GM18868 (cell line): ENCODE results near the gene ZFPL1.
A peak's percentile ranks its signal among the peaks of the same experiment; 100 is the strongest.

Source experiments
- ATAC-seq: cut with Tn5 transposase; IDR thresholded peaks from one replicate; pipeline ENCODE4 v1.9.1; 2021; ENCODE audit warnings: mild to moderate bottlenecking, moderate library complexity; ENCODE audit not compliant: unreplicated experiment

ZFPL1 gene

GRCh38 chr11:65059959-65060824 is 23.8 kb upstream of the ZFPL1 start:
- ATAC-seq: no peak

DNA sequence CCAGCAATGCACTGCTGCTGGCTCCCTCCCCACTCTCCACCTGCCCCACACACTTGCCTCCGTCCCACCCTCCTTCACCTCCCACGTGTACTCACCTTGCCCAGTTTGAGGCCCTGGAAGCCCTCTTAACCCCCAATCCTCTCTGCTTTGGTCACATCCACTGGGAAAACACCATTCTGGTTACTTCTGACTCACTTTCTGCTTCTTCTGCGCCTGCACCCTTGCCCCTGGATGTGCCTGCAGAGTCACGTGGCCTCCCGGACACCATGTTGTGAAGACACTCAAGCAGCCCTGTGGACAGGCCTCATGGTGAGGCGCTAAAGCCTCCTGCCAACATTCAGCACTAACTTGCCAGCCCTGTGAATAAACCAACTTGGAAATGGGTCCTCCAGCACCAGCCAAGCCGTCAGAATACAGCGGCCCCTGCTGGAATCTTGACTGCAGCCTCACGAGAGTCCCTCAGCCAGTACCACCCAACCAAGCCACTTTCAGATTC is 23.1 kb upstream of the ZFPL1 start:
- no peak for ATAC-seq

GRCh38 chr11:65063532-65063931 is 20.5 kb upstream of the ZFPL1 start:
- no peak for ATAC-seq

DNA sequence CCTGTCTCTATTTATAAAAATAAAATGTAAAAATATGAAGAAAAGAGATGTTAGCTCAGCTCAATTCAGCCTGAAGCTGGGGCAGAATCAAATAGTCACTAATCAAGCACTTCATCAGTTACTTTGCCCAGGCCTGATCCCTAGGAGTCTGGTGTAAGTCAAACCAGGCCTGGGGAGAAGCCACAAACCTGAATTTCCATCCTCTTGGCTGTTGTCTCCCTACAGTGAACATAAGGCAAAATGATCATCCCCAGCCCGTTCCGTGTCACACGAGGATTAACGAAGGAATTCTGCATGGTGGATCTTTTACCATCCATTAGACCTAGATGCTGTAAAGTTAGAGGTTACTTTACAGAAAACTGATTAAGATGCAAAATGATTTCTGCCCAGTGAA is 19.2 kb upstream of the ZFPL1 start:
- ATAC-seq: no peak

GRCh38 chr11:65065851-65066250 is 18.2 kb upstream of the ZFPL1 start:
- ATAC-seq: no peak

DNA sequence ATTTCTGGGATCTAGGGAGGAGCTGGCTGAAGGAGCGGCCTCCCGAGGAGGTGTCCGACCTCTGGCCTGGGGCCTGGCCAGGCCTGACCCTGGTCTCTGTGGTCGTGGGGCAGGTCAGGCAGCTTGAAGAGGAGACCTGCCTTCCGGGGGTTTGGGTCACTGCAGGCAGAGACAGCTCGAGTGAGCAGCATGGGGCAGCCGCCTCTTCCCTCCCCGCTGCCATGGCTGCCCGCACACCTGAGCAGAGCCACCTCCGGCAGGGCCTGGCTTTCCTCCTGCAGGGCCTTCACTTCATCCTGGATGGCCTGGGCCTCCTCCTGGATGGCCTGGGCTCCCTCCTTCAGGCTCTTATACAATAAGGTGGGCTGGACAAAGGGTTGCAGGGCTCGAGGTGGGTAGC is 17.7 kb upstream of the ZFPL1 start:
- no peak for ATAC-seq

GRCh38 chr11:65066805-65067291 is 17.2 kb upstream of the ZFPL1 start:
- no peak for ATAC-seq

DNA sequence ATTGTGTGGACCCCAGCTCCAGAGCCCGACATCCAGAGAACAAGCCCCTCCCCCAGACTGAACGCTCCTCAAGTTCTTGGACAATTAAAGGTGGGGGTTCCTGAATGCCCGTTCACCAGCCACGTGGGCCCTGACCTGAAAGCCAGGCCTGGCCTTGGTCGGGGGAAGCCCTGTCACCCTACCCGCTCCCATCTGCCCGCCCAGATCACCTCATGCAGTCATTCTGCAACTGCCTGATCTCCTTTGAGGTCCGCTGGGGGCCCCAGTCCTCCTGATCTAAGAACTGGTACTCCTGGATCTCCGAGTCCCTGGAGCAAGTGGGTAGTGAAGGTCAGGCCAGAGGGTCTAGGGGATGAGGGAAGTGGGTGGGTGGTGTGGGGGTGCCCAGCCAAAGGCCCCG is 16.6 kb upstream of the ZFPL1 start:
- no peak for ATAC-seq

DNA sequence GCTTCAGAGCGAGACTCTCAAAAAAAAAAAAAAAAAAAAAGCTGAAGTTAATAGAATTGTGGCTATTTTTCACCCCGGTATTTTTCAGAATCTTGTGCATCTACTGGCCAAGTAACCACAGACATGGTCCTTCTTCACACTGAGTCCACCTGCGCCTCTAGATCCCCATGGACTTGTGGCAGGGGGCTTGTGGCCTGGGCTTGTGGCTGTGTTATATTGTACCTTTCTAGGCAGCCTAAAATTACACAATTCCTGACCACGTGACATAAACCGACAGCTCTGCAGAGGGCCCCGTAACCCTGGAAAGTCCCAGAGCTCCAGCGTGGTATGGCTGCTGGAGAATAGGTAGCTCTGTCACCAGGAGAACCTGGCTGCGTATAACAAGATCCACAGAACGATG is 14.8 kb upstream of the ZFPL1 start:
- no peak for ATAC-seq

DNA sequence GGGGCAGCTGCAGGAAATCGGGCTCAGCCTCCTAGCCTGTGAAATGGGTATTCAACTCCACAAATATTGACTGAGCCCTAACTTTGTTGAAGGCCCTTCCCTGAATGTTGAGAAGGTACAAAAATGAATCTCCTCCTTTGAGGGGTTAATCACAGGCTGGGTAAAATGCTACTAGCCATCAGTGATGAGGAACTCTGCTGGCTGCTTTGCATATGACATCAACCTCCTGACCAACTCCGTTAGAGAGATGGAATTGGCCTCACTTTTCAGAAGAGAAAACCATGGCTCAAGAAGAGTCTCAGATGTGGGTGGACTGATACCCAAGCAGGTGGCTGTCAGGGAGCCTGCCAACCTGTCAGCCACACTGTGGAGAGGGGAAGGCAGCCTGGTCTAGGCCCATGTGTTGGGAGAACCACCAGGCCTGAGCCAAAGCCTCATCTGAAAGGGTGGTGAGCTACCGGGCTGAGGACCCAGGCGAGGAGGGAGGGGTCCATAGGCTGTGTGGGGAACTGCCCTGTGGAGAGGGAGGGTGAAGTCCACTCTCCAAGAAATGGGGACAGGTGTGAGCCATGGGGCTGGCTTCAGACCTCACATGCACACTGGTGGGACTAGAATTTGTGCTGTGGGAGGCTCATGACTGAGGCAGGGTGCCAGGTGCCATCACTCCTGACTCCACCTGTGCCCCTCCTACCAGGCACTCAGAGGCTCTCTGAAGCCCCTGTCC is 12.0 kb upstream of the ZFPL1 start:
- ATAC-seq: no peak

DNA sequence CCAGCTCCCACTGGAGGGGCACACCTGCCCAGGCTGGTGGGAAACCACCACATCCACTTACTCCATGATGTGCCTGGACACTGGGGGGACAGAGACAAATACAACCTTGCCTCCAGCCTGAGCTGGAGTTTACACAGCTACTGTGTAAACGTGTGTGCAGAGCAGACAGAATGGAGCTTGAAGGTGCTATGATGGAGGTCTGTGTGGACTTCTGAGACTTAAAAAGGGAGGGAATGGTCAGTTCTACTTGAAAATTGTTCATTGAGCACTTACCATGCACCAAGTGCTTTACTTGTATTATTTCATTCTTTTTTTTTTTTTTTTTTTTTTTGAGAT is 11.4 kb upstream of the ZFPL1 start:
- ATAC-seq: no peak

- no peak for ATAC-seq
Measured at GRCh38 chr11:65077451-65077850, 6.6 kb upstream of the ZFPL1 start.

DNA sequence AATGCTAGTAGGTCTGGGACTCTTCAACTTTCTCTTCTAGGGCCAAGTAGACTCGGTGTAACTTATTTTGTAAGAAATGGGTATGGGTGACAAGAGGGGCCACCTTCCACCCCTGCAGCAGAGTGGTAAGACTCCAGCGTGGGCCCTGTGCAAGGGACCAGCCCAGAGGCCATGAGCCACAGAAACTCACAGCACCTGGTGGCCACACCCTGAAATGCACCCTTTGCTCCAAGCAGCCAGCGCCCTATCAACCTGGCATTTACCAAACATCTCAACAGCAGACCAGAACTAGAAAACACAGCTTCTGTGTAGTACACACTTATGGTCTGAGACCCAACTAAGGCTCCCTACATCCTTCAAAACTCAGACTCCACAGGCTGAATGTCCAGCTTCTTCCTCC is 5.9 kb upstream of the ZFPL1 start:
- no peak for ATAC-seq

DNA sequence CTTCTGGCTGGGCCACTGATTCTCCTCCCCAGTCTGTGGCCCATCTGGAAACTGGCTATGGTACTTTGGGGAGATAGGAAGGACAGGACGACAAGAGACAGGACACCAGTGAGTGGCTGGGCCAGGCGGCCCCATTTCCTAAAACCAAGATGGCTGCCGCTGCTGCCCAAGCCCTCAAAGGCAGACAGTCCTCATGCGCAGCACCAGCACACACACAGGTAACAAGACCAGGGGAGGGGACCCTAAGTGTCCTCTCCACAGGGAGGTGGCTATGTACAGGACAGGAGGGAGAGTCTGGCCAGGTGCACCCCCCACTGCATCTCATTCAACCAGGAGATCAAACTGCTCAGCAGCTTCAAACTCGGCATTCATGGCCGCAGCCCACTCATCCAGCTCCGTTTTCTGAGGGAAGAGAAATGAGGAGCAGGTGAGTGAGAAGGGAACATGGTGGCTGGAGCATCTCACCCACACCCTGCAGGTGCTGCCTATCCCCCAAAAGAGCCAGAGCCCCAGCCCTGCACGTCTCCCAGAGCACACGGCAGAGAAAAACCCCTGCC is 5.2 kb upstream of the ZFPL1 start:
- no peak for ATAC-seq

DNA sequence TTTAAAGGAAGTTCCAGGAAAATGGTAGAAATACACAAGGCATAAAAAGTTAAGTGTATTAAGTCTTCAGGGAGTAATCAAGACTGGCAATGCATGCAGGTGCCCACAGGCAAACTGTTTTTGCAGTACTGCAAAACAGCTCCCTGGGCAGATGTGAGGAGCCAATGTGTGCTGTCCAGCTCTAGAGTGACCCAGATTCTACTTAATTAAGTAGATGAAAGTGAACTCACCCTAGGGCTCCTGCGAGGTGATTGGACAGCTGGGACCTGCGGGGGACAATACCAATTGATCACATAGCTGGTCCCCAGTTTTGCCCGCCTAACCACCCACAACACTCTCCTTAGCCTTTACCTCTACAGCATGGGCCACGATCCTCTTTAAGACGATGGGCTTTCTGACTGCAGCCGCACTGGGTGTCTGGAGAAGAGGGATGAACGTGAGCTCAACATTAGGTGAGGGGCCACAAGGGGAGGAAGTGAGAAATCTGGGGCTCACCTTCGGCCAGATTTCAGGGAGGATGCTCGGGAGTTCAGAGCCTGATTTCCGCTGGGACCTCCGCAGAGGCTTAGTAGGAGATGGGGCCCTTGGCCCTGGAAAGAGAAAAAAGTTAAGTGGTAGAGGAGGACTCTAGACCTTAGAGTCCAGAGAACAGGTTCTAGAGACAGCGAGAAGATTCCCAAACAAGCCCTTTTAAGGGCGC is 738 bp upstream of the ZFPL1 start:
- ATAC-seq: no peak

- peak; percentile 13 for ATAC-seq
Measured at GRCh38 chr11:65084598-65085375, 765 bp downstream of the ZFPL1 start.

DNA sequence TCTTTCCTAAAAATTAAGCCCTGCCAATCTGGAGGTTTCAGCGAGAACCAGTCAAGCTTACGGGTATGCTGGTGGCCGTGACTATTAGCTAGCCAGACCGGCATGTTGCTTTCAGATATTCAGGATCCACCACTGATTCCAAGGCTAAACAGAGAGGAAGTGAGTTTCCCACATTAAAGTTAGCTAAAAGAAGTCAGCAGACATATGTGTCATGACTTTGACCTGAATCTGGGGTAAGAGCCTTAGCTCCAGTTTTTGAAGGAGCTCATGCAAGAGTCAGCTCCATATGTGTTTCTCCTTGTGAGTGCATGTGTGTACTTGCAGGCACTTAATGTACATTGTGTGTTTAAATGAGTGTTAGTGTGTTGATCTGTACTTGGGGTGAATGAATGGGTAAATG is 1.4 kb downstream of the ZFPL1 start:
- ATAC-seq: no peak

DNA sequence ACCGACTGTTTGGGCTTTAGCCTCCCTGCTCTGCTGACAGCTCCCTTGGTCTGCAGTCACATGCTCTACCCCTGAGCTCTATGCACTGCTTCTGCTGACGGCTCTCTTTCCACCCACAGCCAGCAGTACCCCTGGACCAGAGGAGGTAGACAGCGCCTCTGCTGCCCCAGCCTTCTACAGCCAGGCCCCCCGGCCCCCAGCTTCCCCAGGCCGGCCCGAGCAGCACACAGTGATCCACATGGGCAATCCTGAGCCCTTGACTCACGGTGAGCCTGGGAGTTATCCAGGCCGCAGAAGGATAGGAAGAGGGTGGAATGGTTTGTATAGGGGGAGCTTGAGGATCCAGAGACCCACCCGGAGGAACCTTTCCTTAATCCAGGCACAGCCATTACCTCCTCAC is 2.8 kb downstream of the ZFPL1 start:
- ATAC-seq: no peak

DNA sequence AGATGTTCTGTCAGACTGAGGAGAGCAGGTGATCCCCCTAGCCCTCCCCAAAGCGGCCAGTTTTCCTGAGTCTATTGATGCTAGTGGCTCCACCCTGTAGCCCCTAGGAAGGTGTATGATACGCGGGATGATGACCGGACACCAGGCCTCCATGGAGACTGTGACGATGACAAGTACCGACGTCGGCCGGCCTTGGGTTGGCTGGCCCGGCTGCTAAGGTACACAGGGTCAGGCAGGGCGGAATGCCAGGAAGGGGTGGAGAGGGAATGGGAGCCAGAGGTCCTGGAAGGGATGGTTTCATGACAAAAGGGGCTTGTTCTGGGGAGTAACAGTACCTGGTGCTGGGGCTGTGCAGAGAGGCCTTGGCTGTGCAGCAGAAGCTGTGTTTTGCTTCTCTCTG is 3.2 kb downstream of the ZFPL1 start:
- ATAC-seq: no peak

DNA sequence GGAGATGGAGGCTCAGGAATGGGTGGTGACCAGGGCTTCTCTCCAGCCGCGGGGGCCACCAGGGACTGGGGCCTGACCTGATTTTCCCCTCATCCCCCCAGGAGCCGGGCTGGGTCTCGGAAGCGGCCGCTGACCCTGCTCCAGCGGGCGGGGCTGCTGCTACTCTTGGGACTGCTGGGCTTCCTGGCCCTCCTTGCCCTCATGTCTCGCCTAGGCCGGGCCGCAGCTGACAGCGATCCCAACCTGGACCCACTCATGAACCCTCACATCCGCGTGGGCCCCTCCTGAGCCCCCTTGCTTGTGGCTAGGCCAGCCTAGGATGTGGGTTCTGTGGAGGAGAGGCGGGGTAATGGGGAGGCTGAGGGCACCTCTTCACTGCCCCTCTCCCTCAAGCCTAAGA is 3.8 kb downstream of the ZFPL1 start:
- no peak for ATAC-seq

- no peak for ATAC-seq
Measured at GRCh38 chr11:65089621-65090020, 5.6 kb downstream of the ZFPL1 start.
